Osteoblast (primary cell): Measurements from ENCODE around the gene ANKRD34C. TPM values are rescaled to one million over a fixed set of nuclear protein-coding genes. Genes with fewer than 3 reads are reported as not detected.

Source experiments
- DNase-seq: peaks from one replicate; pipeline ENCODE4 v3.0.0; 2011; ENCODE audit warnings: low spot score, mixed read lengths; ENCODE audit not compliant: insufficient read length; ENCODE audit errors: missing footprints
- H2AFZ ChIP-seq: 2 replicates; pipeline ENCODE4 v1.6.0; 2011; ENCODE audit warnings: mild to moderate bottlenecking, low read length
- H3K27ac ChIP-seq: 2 replicates; pipeline ENCODE4 v1.5.1; 2011; ENCODE audit warnings: mild to moderate bottlenecking, low read depth, low read length, moderate library complexity
- H3K27me3 ChIP-seq: 2 replicates; pipeline ENCODE4 v1.6.0; 2012; ENCODE audit warnings: mild to moderate bottlenecking, control low read depth, inconsistent platforms, low read length, moderate library complexity; ENCODE audit not compliant: insufficient read depth
- H3K36me3 ChIP-seq: 2 replicates; pipeline ENCODE4 v1.5.1; 2011; ENCODE audit warnings: mild to moderate bottlenecking, low read length, control low read depth, moderate library complexity; ENCODE audit not compliant: insufficient read depth
- H3K4me1 ChIP-seq: 2 replicates; pipeline ENCODE4 v1.5.1; 2011; ENCODE audit warnings: mild to moderate bottlenecking, low read length, control low read depth, moderate library complexity; ENCODE audit not compliant: insufficient read depth
- H3K4me2 ChIP-seq: 2 replicates; pipeline ENCODE4 v1.6.0; 2011; ENCODE audit warnings: mild to moderate bottlenecking, low read length; ENCODE audit not compliant: insufficient read depth
- H3K4me3 ChIP-seq: fragments of 200-600 bp; sonication (generic); 3 replicates; pipeline ENCODE4 v1.5.1; 2012; ENCODE audit warnings: mild to moderate bottlenecking, low read length, inconsistent platforms; ENCODE audit not compliant: insufficient read depth
- H3K79me2 ChIP-seq: 2 replicates; pipeline ENCODE4 v1.6.0; 2012; ENCODE audit warnings: mild to moderate bottlenecking, low read length, control low read depth, inconsistent platforms; ENCODE audit not compliant: insufficient read depth
- H3K9me3 ChIP-seq: 2 replicates; pipeline ENCODE4 v1.5.1; 2011; ENCODE audit warnings: low read depth, low read length, control low read depth
- H4K20me1 ChIP-seq: 2 replicates; pipeline ENCODE4 v1.6.0; 2012; ENCODE audit warnings: mild to moderate bottlenecking, low read length, control low read depth; ENCODE audit not compliant: insufficient read depth
- CTCF ChIP-seq: IDR thresholded peaks from 2 replicates; pipeline ENCODE4 v1.5.1; 2011; ENCODE audit warnings: mild to moderate bottlenecking, low read depth, low read length, moderate library complexity; ENCODE audit errors: extremely low read depth
- total RNA-seq: library from RNA; depleted of rRNA; stranded (reverse); fragments of >200 nt; gene quantifications from 2 replicates; pipeline ENCODE4 v1.2.3, GENCODE V29; 2012

Gene ANKRD34C
- total RNA-seq, 1 donor = not detected

- no peak overlapping the region for H2AFZ ChIP-seq
- DNase-seq = no peak
- H3K9me3 ChIP-seq = no peaks in the 10 kb centered on the region
- H3K79me2 ChIP-seq = peaks cover 59% of the 10 kb centered on the region
- no peaks in the 10 kb centered on the region for H3K27me3 ChIP-seq
- H4K20me1 ChIP-seq = peaks cover 50% of the 10 kb centered on the region
- TF ChIP-seq CTCF = no peak
- H3K4me3 ChIP-seq = no peak overlapping the region
- H3K4me1 ChIP-seq = no peaks in the 10 kb centered on the region
- H3K36me3 ChIP-seq = peaks cover 65% of the 10 kb centered on the region
- H3K4me2 ChIP-seq = no peak overlapping the region
- no peak overlapping the region for H3K27ac ChIP-seq
Observed at GRCh38 chr15:79321876-79322275, 39.4 kb downstream of the ANKRD34C start.

- Histone ChIP-seq H3K79me2 (peaks cover 55% of the 10 kb centered on the region), H3K27ac (no peak overlapping the region), H3K36me3 (peaks cover 61% of the 10 kb centered on the region), H3K27me3 (no peaks in the 10 kb centered on the region), H2AFZ (no peak overlapping the region), H3K9me3 (no peaks in the 10 kb centered on the region), H3K4me2 (no peak overlapping the region), H4K20me1 (peaks cover 46% of the 10 kb centered on the region), H3K4me1 (no peaks in the 10 kb centered on the region), H3K4me3 (no peak overlapping the region)
- no peak for DNase-seq
- no peak for TF ChIP-seq CTCF
Observed at GRCh38 chr15:79322306-79322705, 39.8 kb downstream of the ANKRD34C start.

GRCh38 chr15:79322945-79323344 is 40.4 kb downstream of the ANKRD34C start:
- DNase-seq = no peak
- Histone ChIP-seq H3K79me2 (peaks cover 49% of the 10 kb centered on the region), H3K4me2 (no peak overlapping the region), H3K9me3 (no peaks in the 10 kb centered on the region), H3K4me3 (no peak overlapping the region), H3K4me1 (no peaks in the 10 kb centered on the region), H4K20me1 (peaks cover 40% of the 10 kb centered on the region), H3K27ac (no peak overlapping the region), H3K36me3 (peaks cover 54% of the 10 kb centered on the region), H3K27me3 (no peaks in the 10 kb centered on the region), H2AFZ (no peak overlapping the region)
- TF ChIP-seq CTCF = no peak

DNA sequence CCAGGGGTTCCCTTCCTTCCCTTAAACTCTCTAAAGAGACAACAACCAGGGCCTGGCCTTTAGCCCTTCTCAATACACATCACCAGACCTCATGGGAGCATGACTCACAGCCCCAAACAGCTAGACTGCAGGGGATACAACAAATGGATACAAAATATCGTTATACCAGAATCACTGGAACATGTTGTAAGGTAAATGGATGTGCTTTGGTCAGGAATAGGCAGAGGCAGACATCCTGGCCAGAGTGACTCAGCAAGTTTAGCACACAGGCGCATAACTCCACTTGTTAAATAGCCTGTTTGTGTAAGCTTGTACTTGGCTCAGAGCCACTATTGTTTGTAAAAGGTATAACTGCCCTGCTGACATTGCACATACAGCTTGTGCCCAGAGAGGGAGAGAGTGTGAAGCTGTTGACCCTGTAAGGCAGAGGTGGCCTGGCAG is 46.7 kb downstream of the ANKRD34C start:
- Histone ChIP-seq H3K79me2 (peaks cover 2% of the 10 kb centered on the region), H4K20me1 (peaks cover 3% of the 10 kb centered on the region), H3K27me3 (no peaks in the 10 kb centered on the region), H3K9me3 (no peaks in the 10 kb centered on the region), H3K4me1 (peaks cover 11% of the 10 kb centered on the region), H3K27ac (peak overlapping the region; percentile 9), H2AFZ (no peak overlapping the region), H3K4me3 (no peak overlapping the region), H3K36me3 (peaks cover 11% of the 10 kb centered on the region), H3K4me2 (no peak overlapping the region)
- TF ChIP-seq CTCF = no peak
- peak; percentile 79 for DNase-seq

Other genes with a start within 250 kb of the ANKRD34C start
- under 0.01 TPM in 1 of 2 replicates, not detected in the other for gene RASGRF1, start 191.9 kb upstream of the ANKRD34C start, total RNA-seq
- gene TMED3, start 28.4 kb downstream of the ANKRD34C start, total RNA-seq = 154 and 161 TPM in 2 replicates
- 2.1 and 2.5 TPM in 2 replicates for gene MINAR1, start 149.6 kb downstream of the ANKRD34C start, total RNA-seq